ENCODE results near the gene UPK3BL1.
A peak's percentile ranks its signal among the peaks of the same experiment; 100 is the strongest.
"Not testable (repeated sequence)": the region's sequence is repeated elsewhere in the genome, so short reads cannot be mapped to it uniquely, and the experiment has no call there.

UPK3BL1 gene

GRCh38 chr7:102616507-102617125, 26.0 kb downstream of the UPK3BL1 start, which contains the start of gene RASA4:
RASA4 (minus strand) TSS chr7:102616756; CDS start chr7:102616689, 67 bp downstream.
- Histone ChIP-seq H3K4me2 (ENCODE audit: low read length) (peak within 1 kb of the TSS; percentile 49), H3K4me3 (ENCODE audit: low read length) (peak within 1 kb of the TSS; percentile 55)
- not testable (repeated sequence) for H3K27me3 ChIP-seq (ENCODE audit: control insufficient read depth, insufficient read depth, low read length); H3K9ac ChIP-seq (ENCODE audit: low read depth, low read length); H3K9me3 ChIP-seq (replicated peaks; ENCODE audit: low read length); H3K36me3 ChIP-seq (ENCODE audit: insufficient read depth, low read length); H3K4me1 ChIP-seq (ENCODE audit: control insufficient read depth, insufficient read depth, low read length)

DNA sequence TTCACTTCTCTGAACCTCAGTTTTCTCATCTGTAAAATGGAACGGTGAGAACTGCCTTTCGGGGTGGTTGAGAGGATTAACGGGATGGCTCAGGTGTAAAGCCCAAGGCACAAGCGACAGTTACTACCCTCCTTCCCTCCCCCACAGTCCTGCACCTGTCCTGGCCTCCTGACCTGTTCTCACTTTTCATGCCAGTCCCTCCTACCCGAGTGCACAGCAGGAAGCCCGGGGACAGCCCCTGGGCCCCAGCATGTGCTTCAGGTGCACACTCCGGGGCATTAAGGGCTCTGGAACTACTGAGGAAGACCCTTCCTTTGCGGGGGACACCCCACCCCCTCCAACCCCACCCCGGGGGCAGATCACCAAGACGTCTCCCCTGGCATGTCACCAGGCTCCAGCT, 26.7 kb downstream of the UPK3BL1 start:
- H3K4me3 ChIP-seq (ENCODE audit: low read length); H3K4me1 ChIP-seq (ENCODE audit: control insufficient read depth, insufficient read depth, low read length); H3K9me3 ChIP-seq (replicated peaks; ENCODE audit: low read length); H3K36me3 ChIP-seq (ENCODE audit: insufficient read depth, low read length); H3K27me3 ChIP-seq (ENCODE audit: control insufficient read depth, insufficient read depth, low read length); H3K9ac ChIP-seq (ENCODE audit: low read depth, low read length); H3K4me2 ChIP-seq (ENCODE audit: low read length): not testable (repeated sequence)

- not testable (repeated sequence) for H3K4me3 ChIP-seq (ENCODE audit: low read length); H3K4me2 ChIP-seq (ENCODE audit: low read length); H3K9ac ChIP-seq (ENCODE audit: low read depth, low read length); H3K27me3 ChIP-seq (ENCODE audit: control insufficient read depth, insufficient read depth, low read length); H3K4me1 ChIP-seq (ENCODE audit: control insufficient read depth, insufficient read depth, low read length); H3K36me3 ChIP-seq (ENCODE audit: insufficient read depth, low read length); H3K9me3 ChIP-seq (replicated peaks; ENCODE audit: low read length)
Observed at GRCh38 chr7:102614873-102615272, 27.7 kb downstream of the UPK3BL1 start.

- not testable (repeated sequence) for H3K9ac ChIP-seq (ENCODE audit: low read depth, low read length); H3K9me3 ChIP-seq (replicated peaks; ENCODE audit: low read length); H3K4me3 ChIP-seq (ENCODE audit: low read length); H3K27me3 ChIP-seq (ENCODE audit: control insufficient read depth, insufficient read depth, low read length); H3K4me1 ChIP-seq (ENCODE audit: control insufficient read depth, insufficient read depth, low read length); H3K36me3 ChIP-seq (ENCODE audit: insufficient read depth, low read length); H3K4me2 ChIP-seq (ENCODE audit: low read length)
Observed at GRCh38 chr7:102614346-102614697, 28.3 kb downstream of the UPK3BL1 start.

- not testable (repeated sequence) for H3K4me2 ChIP-seq (ENCODE audit: low read length); H3K27me3 ChIP-seq (ENCODE audit: control insufficient read depth, insufficient read depth, low read length)
Observed at GRCh38 chr7:102613575-102614345, 28.8 kb downstream of the UPK3BL1 start.

DNA sequence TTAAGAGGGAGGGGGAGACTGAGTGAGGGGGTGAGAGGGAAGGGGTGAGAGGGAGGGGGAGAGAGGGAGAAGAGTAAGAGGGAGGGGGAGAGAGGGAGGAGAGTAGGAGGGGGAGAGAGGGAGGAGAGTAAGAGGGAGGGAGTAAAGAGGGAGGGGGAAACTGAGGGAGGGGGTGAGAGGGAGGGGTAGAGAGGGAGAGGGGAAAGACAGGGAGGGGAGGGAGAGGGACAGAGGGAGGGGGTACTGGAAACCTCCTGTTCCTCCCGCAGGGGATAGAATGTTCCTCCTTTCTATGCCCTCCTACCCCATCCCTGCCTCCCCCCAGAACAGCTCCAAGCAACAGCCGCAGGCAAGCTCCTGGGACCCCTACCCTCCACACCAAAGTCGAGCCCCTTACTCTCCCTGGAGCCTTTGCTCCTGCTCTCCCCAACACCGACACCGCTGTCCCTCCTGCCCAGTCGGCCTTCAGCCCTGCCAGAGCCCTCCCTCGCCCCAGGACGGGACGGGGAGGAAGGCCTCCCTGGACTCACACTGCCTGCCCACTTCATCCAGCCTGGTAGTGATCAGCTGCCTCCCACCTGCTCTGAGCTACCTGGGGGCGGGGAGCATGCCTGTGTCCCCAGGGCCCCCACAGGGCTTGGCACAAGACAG, 30.8 kb downstream of the UPK3BL1 start:
- H3K4me3 ChIP-seq (ENCODE audit: low read length); H3K36me3 ChIP-seq (ENCODE audit: insufficient read depth, low read length); H3K9me3 ChIP-seq (replicated peaks; ENCODE audit: low read length); H3K27me3 ChIP-seq (ENCODE audit: control insufficient read depth, insufficient read depth, low read length); H3K9ac ChIP-seq (ENCODE audit: low read depth, low read length); H3K4me1 ChIP-seq (ENCODE audit: control insufficient read depth, insufficient read depth, low read length): not testable (repeated sequence)
- H3K4me2 ChIP-seq (ENCODE audit: low read length), result peak overlapping the region; percentile 4

More at GRCh38 chr7:102613575-102614345, 28.8 kb downstream of the UPK3BL1 start:
- H3K9ac ChIP-seq (ENCODE audit: low read depth, low read length); H3K4me3 ChIP-seq (ENCODE audit: low read length); H3K36me3 ChIP-seq (ENCODE audit: insufficient read depth, low read length); H3K9me3 ChIP-seq (replicated peaks; ENCODE audit: low read length); H3K4me1 ChIP-seq (ENCODE audit: control insufficient read depth, insufficient read depth, low read length): not testable (repeated sequence)

GRCh38 chr7:102611013-102611674, 31.4 kb downstream of the UPK3BL1 start:
- H3K9me3 ChIP-seq (replicated peaks; ENCODE audit: low read length); H3K4me2 ChIP-seq (ENCODE audit: low read length); H3K4me1 ChIP-seq (ENCODE audit: control insufficient read depth, insufficient read depth, low read length); H3K36me3 ChIP-seq (ENCODE audit: insufficient read depth, low read length); H3K4me3 ChIP-seq (ENCODE audit: low read length); H3K9ac ChIP-seq (ENCODE audit: low read depth, low read length); H3K27me3 ChIP-seq (ENCODE audit: control insufficient read depth, insufficient read depth, low read length): not testable (repeated sequence)

- not testable (repeated sequence) for H3K36me3 ChIP-seq (ENCODE audit: insufficient read depth, low read length); H3K9ac ChIP-seq (ENCODE audit: low read depth, low read length); H3K27me3 ChIP-seq (ENCODE audit: control insufficient read depth, insufficient read depth, low read length)
Observed at GRCh38 chr7:102610441-102610840, 32.1 kb downstream of the UPK3BL1 start.

DNA sequence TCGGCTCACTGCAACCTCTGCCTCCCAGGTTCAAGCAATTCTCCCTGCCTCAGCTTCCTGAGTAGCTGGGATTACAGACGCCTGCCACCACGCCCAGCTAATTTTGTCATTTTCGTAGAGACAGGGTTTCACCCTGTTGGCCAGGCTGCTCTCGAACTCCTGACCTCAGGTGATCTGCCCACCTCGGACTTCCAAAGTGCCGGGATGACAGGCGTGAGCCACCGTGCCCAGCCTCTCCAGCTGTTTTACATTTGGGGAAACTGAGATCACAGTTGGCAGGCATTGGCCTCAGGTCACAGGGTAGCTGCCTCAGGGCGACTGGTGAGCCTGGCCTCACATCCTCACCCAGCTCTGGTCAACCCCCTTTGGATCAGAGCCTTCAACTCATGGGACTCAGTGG, 32.9 kb downstream of the UPK3BL1 start:
- not testable (repeated sequence) for H3K9me3 ChIP-seq (replicated peaks; ENCODE audit: low read length)

More at GRCh38 chr7:102610441-102610840, 32.1 kb downstream of the UPK3BL1 start:
- H3K4me1 ChIP-seq (ENCODE audit: control insufficient read depth, insufficient read depth, low read length); H3K4me3 ChIP-seq (ENCODE audit: low read length); H3K4me2 ChIP-seq (ENCODE audit: low read length); H3K9me3 ChIP-seq (replicated peaks; ENCODE audit: low read length): not testable (repeated sequence)

GRCh38 chr7:102606848-102607247, 35.7 kb downstream of the UPK3BL1 start:
- H3K36me3 ChIP-seq (ENCODE audit: insufficient read depth, low read length); H3K9ac ChIP-seq (ENCODE audit: low read depth, low read length); H3K9me3 ChIP-seq (replicated peaks; ENCODE audit: low read length); H3K27me3 ChIP-seq (ENCODE audit: control insufficient read depth, insufficient read depth, low read length); H3K4me2 ChIP-seq (ENCODE audit: low read length); H3K4me1 ChIP-seq (ENCODE audit: control insufficient read depth, insufficient read depth, low read length); H3K4me3 ChIP-seq (ENCODE audit: low read length): not testable (repeated sequence)

More for the DNA sequence above, 32.9 kb downstream of the UPK3BL1 start:
- H3K4me1 ChIP-seq (ENCODE audit: control insufficient read depth, insufficient read depth, low read length); H3K4me2 ChIP-seq (ENCODE audit: low read length); H3K4me3 ChIP-seq (ENCODE audit: low read length); H3K27me3 ChIP-seq (ENCODE audit: control insufficient read depth, insufficient read depth, low read length); H3K36me3 ChIP-seq (ENCODE audit: insufficient read depth, low read length); H3K9ac ChIP-seq (ENCODE audit: low read depth, low read length): not testable (repeated sequence)

- H3K4me2 ChIP-seq (ENCODE audit: low read length); H3K9me3 ChIP-seq (replicated peaks; ENCODE audit: low read length); H3K27me3 ChIP-seq (ENCODE audit: control insufficient read depth, insufficient read depth, low read length): not testable (repeated sequence)
Observed at GRCh38 chr7:102604431-102605145, 38.0 kb downstream of the UPK3BL1 start.

More at GRCh38 chr7:102604431-102605145, 38.0 kb downstream of the UPK3BL1 start:
- H3K4me3 ChIP-seq (ENCODE audit: low read length); H3K9ac ChIP-seq (ENCODE audit: low read depth, low read length); H3K4me1 ChIP-seq (ENCODE audit: control insufficient read depth, insufficient read depth, low read length); H3K36me3 ChIP-seq (ENCODE audit: insufficient read depth, low read length): not testable (repeated sequence)

All from skeletal muscle satellite cell (primary cell).